ENCODE results near the gene UROC1. TPM values are rescaled to one million over a fixed set of nuclear protein-coding genes. Genes with fewer than 3 reads are reported as not detected.

Gene UROC1
- total RNA-seq, 6 donors from 2014 or later, result not detected

DNA sequence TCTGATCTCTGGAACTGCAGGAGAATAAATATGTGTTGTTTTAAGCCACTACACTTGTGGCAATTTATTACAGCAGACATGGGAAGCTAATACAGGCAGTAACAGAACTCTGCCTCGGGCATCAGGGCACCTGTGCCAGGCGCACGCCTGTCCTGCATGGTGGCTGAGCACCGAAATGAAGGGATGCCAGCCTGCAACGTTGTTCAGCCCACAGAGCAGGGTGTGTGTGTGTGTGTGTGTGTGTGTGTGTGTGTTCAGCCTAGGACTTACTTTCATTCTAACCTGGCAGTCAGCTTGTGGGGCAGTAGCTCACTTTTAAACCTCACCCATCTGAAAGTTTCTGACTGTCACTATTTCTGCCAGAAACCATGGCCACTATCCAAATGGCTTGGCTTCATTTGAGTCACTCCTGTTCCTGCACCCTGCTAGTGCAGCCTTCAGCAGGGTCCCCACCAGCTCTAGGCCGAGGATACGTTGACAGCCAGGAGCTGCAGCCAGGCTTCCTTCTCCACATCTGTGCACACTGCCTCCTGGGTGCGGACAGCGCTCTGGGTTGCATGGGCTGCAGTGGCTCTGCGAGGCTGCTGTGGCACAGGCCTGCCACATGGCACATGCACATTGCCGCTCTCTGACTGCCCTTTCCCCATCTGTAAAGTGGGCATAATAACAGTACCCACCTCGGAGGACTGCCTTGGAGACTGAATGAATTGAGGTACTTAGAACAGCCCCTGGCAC is 4.5 kb downstream of the UROC1 start:
- Histone ChIP-seq H3K4me3 (no peak overlapping the region), H3K27me3 (no peaks in the 10 kb centered on the region), H3K27ac (no peak overlapping the region), H3K36me3 (no peaks in the 10 kb centered on the region), H3K4me1 (peaks cover 0 to 3% (median 0%) of the 10 kb centered on the region in 4 donors), H3K9me3 (no peaks in the 10 kb centered on the region)
- TF ChIP-seq POLR2AphosphoS5 (IDR thresholded peaks at IDR 0.05), result no peak
- no peak for TF ChIP-seq EP300 (IDR thresholded peaks at IDR 0.05)
- TF ChIP-seq, protein P1, sequence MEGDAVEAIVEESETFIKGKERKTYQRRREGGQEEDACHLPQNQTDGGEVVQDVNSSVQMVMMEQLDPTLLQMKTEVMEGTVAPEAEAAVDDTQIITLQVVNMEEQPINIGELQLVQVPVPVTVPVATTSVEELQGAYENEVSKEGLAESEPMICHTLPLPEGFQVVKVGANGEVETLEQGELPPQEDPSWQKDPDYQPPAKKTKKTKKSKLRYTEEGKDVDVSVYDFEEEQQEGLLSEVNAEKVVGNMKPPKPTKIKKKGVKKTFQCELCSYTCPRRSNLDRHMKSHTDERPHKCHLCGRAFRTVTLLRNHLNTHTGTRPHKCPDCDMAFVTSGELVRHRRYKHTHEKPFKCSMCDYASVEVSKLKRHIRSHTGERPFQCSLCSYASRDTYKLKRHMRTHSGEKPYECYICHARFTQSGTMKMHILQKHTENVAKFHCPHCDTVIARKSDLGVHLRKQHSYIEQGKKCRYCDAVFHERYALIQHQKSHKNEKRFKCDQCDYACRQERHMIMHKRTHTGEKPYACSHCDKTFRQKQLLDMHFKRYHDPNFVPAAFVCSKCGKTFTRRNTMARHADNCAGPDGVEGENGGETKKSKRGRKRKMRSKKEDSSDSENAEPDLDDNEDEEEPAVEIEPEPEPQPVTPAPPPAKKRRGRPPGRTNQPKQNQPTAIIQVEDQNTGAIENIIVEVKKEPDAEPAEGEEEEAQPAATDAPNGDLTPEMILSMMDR (IDR thresholded peaks at IDR 0.05), result no peak
- TF ChIP-seq POLR2A (IDR thresholded peaks at IDR 0.05), result no peak
- ATAC-seq (ENCODE audit: low FRiP score in 2 of 2) (no peak), DNase-seq (no peak)
- 79 to 94% methylated on average over 9 to 12 of the region's 12 CpGs for WGBS, 2 donors

DNA sequence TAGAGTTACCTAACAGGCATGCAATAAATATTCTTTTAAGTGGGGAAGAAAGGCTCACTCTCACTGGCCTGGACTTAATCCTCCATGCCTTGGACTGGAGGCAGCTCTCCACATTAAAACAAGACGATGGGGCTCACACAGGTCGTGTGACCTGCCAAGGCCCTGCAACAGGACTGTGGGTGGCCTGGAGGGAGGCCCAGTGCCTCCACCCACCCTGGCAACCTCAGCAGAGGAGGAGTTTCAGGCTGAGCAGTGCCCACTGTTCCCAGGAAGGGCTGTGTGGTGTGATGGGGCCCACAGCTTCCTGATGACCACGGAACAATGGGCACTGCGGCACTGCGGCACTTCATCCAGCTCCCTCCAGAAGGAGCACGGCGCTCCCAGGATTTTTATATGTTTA is 5.5 kb downstream of the UROC1 start:
- H3K27ac ChIP-seq, result no peak overlapping the region
- H3K9me3 ChIP-seq, result no peaks in the 10 kb centered on the region
- WGBS, 2 donors, result 69 to 70% methylated on average over 5 to 7 of the region's 7 CpGs
- DNase-seq, result no peak
- no peak for ATAC-seq (ENCODE audit: low FRiP score in 2 of 2)
- no peaks in the 10 kb centered on the region for H3K36me3 ChIP-seq
- H3K4me1 ChIP-seq, result peaks cover 0 to 3% (median 0%) of the 10 kb centered on the region in 4 donors
- H3K27me3 ChIP-seq, result no peaks in the 10 kb centered on the region
- no peak overlapping the region for H3K4me3 ChIP-seq
- TF ChIP-seq, protein P1 (IDR thresholded peaks at IDR 0.05), result no peak
- TF ChIP-seq POLR2AphosphoS5 (IDR thresholded peaks at IDR 0.05), result no peak

DNA sequence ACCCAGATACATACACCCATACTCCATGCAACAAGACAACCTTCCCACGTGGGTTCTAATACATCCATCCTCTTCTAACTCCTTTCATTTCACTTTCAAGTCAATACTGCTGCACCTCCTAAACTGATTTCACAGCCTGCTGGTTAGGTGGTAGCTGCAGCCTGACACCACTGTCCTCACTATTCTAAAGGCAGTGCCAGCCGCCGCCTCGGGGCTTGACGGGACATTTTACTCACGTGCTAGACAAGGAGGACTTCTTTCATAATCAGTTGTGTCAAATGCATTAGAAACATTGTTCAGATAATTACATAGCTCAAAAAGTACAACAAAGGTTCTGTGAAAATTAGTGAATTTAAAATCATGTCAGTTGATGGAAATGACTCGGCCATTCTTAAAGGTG is 6.3 kb downstream of the UROC1 start:
- H3K27me3 ChIP-seq, result no peaks in the 10 kb centered on the region
- H3K9me3 ChIP-seq, result no peaks in the 10 kb centered on the region
- no peaks in the 10 kb centered on the region for H3K36me3 ChIP-seq
- TF ChIP-seq, protein P1 (IDR thresholded peaks at IDR 0.05), result no peak
- TF ChIP-seq EP300 (IDR thresholded peaks at IDR 0.05), result no peak
- TF ChIP-seq POLR2AphosphoS5 (IDR thresholded peaks at IDR 0.05), result no peak
- no peak for TF ChIP-seq POLR2A (IDR thresholded peaks at IDR 0.05)
- no peak overlapping the region for H3K27ac ChIP-seq
- H3K4me3 ChIP-seq, result no peak overlapping the region
- DNase-seq (no peak), ATAC-seq (ENCODE audit: low FRiP score in 2 of 2) (no peak)
- peaks cover 0 to 3% (median 0%) of the 10 kb centered on the region in 4 donors for H3K4me1 ChIP-seq
- 72 to 78% methylated on average over 7 of the region's 7 CpGs for WGBS, 2 donors

DNA sequence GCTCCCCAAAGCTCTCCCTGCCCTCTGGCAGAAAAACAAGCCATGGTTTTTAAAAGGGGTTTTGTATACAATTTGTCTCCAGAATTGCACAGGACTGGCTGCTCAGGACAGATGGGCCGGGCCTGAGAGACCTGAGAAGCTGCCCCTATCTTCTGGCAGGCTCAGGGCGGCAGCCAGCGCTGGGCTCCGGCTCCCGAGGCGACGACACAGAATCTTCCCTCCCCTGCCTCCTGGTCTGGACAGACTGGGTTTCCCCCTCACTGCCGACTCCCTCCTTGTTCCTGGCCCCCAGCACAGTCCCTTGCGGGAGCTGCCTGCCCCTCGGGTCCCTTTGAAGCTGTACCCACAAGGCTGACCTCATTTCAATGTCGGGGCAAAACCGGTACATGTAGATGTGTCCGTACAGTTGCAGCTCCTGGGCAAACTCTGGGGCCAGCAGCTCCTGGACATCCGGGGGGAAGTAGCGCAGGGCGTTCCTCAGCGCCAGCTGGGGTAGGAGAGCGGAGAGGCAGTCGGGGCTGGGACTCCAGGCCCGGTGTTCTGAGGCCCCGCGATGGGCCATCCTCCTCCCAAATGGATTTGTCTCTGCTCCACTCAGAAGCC is 7.2 kb downstream of the UROC1 start:
- no peak for TF ChIP-seq EP300 (IDR thresholded peaks at IDR 0.05)
- no peak for TF ChIP-seq POLR2A (IDR thresholded peaks at IDR 0.05)
- no peak for TF ChIP-seq POLR2AphosphoS5 (IDR thresholded peaks at IDR 0.05)
- TF ChIP-seq, protein P1 (IDR thresholded peaks at IDR 0.05), result no peak
- no peaks in the 10 kb centered on the region for H3K36me3 ChIP-seq
- no peak overlapping the region for H3K27ac ChIP-seq
- no peaks in the 10 kb centered on the region for H3K27me3 ChIP-seq
- H3K4me1 ChIP-seq, result peaks cover 0 to 3% (median 0%) of the 10 kb centered on the region in 4 donors
- 72 to 79% methylated on average over 19 to 22 of the region's 22 CpGs for WGBS, 2 donors
- ATAC-seq (ENCODE audit: low FRiP score in 2 of 2), result no peak
- no peaks in the 10 kb centered on the region for H3K9me3 ChIP-seq
- DNase-seq, result no peak
- H3K4me3 ChIP-seq, result no peak overlapping the region

Measured in upper lobe of left lung (tissue), 6 donors.